SK-N-SH treated with all-trans-retinoic acid at 6 μM for 48 hours (cell line): Measurements from ENCODE around the gene SPATS2L.

Experiments
- ATAC-seq: fragments of 200-7000 bp; cut with Tn5 transposase; 3 replicates; pipeline ENCODE4 v1.9.1; 2020; ENCODE audit warnings: mild to moderate bottlenecking, moderate library complexity
- ARNTL ChIP-seq: fragments of 450-650 bp; formaldehyde crosslinking; IDR thresholded peaks from 2 replicates; pipeline ENCODE4 v1.5.0; 2020; ENCODE audit warnings: low read depth, mild to moderate bottlenecking, moderate library complexity, borderline replicate concordance
- CREB5 ChIP-seq: fragments of 250-450 bp; sonication (Bioruptor Pico); IDR thresholded peaks from 2 replicates; pipeline ENCODE4 v1.5.1; 2020; ENCODE audit warnings: low read depth, mild to moderate bottlenecking, moderate library complexity
- CSDC2 ChIP-seq: fragments of 250-450 bp; sonication (Bioruptor Pico); IDR thresholded peaks from 2 replicates; pipeline ENCODE4 v1.5.0; 2020; ENCODE audit warnings: mild to moderate bottlenecking, moderate library complexity
- CSRNP3 ChIP-seq: fragments of 250-450 bp; sonication (Bioruptor Pico); IDR thresholded peaks from 2 replicates; pipeline ENCODE4 v1.5.1; 2021; ENCODE audit warnings: mild to moderate bottlenecking, moderate library complexity
- ESRRG ChIP-seq: fragments of 250-450 bp; sonication (Bioruptor Pico); IDR thresholded peaks from 2 replicates; pipeline ENCODE4 v1.6.1; 2021; ENCODE audit warnings: mild to moderate bottlenecking
- GLIS3 ChIP-seq: fragments of 250-450 bp; sonication (Bioruptor Pico); IDR thresholded peaks from 2 replicates; pipeline ENCODE4 v1.5.0; 2020; ENCODE audit warnings: mild to moderate bottlenecking, moderate library complexity
- ISL1 ChIP-seq: fragments of 250-450 bp; sonication (Bioruptor Pico); IDR thresholded peaks from 2 replicates; pipeline ENCODE4 v2.1.2; 2022; ENCODE audit warnings: mild to moderate bottlenecking, moderate library complexity
- PATZ1 ChIP-seq: fragments of 250-450 bp; sonication (Bioruptor Pico); IDR thresholded peaks from 2 replicates; pipeline ENCODE4 v1.8.0; 2020; ENCODE audit warnings: mild to moderate bottlenecking, moderate library complexity, borderline replicate concordance
- POU6F1 ChIP-seq: fragments of 250-450 bp; sonication (Bioruptor Pico); IDR thresholded peaks from 2 replicates; pipeline ENCODE4 v1.8.0; 2021; ENCODE audit warnings: low read depth, mild to moderate bottlenecking, moderate library complexity, borderline replicate concordance
- PPARA ChIP-seq: fragments of 250-450 bp; sonication (Bioruptor Pico); IDR thresholded peaks from 2 replicates; pipeline ENCODE4 v1.5.0; 2020; ENCODE audit warnings: mild to moderate bottlenecking, borderline replicate concordance
- RARB ChIP-seq: fragments of 250-450 bp; sonication (Bioruptor Pico); IDR thresholded peaks from 2 replicates; pipeline ENCODE4 v1.8.0; 2021; ENCODE audit warnings: mild to moderate bottlenecking, moderate library complexity
- SNAI2 ChIP-seq: fragments of 250-450 bp; sonication (Bioruptor Pico); IDR thresholded peaks from 2 replicates; pipeline ENCODE4 v1.5.0; 2020; ENCODE audit warnings: mild to moderate bottlenecking, moderate library complexity
- TOX ChIP-seq: fragments of 250-450 bp; sonication (Bioruptor Pico); IDR thresholded peaks from 2 replicates; pipeline ENCODE4 v1.8.0; 2021; ENCODE audit warnings: mild to moderate bottlenecking, moderate library complexity, borderline replicate concordance
- TSHZ2 ChIP-seq: fragments of 250-450 bp; sonication (Bioruptor Pico); IDR thresholded peaks from 2 replicates; pipeline ENCODE4 v1.5.0; 2020; ENCODE audit warnings: mild to moderate bottlenecking, moderate library complexity
- ZC3H10 ChIP-seq: fragments of 250-450 bp; sonication (Bioruptor Pico); IDR thresholded peaks from 2 replicates; pipeline ENCODE4 v1.5.1; 2021; ENCODE audit warnings: mild to moderate bottlenecking, moderate library complexity
- ZFP3 ChIP-seq: fragments of 250-450 bp; sonication (Bioruptor Pico); IDR thresholded peaks from 2 replicates; pipeline ENCODE4 v1.5.0; 2020; ENCODE audit warnings: mild to moderate bottlenecking, moderate library complexity
- ZFP30 ChIP-seq: fragments of 450-650 bp; formaldehyde crosslinking; IDR thresholded peaks from 2 replicates; pipeline ENCODE4 v1.5.0; 2022; ENCODE audit warnings: mild to moderate bottlenecking, moderate library complexity
- ZNF565 ChIP-seq: fragments of 450-650 bp; formaldehyde crosslinking; conservative IDR thresholded peaks from 2 replicates; pipeline ENCODE4 v1.5.0; 2020; ENCODE audit warnings: low read depth, mild to moderate bottlenecking, moderate library complexity
- ZNF70 ChIP-seq: fragments of 450-650 bp; formaldehyde crosslinking; IDR thresholded peaks from 2 replicates; pipeline ENCODE4 v1.5.0; 2020; ENCODE audit warnings: mild to moderate bottlenecking, moderate library complexity

The SPATS2L gene

GRCh38 chr2:200496696-200497095 lies 190.2 kb downstream of the SPATS2L start:
- ATAC-seq: no peak
- TF ChIP-seq CSDC2 (CRISPR knock-in tag) (no peak), SNAI2 (no peak), ZFP3 (CRISPR knock-in tag) (no peak), GLIS3 (CRISPR knock-in tag) (no peak), TSHZ2 (CRISPR knock-in tag) (no peak), CREB5 (CRISPR knock-in tag) (no peak), ESRRG (CRISPR knock-in tag) (no peak), RARB (CRISPR knock-in tag) (no peak), ISL1 (CRISPR knock-in tag) (no peak), TOX (CRISPR knock-in tag) (no peak), CSRNP3 (no peak), ARNTL (CRISPR knock-in tag) (no peak), POU6F1 (CRISPR knock-in tag) (no peak), ZNF565 (no peak), ZC3H10 (no peak), ZFP30 (no peak), PATZ1 (CRISPR knock-in tag) (no peak)

GRCh38 chr2:200498402-200499162 lies 192.1 kb downstream of the SPATS2L start:
- no peak for TF ChIP-seq PATZ1 (CRISPR knock-in tag)
- no peak for TF ChIP-seq ZC3H10
- TF ChIP-seq, all 23 proteins: peak for 0
- no peak for ATAC-seq

GRCh38 chr2:200502196-200502595 lies 195.7 kb downstream of the SPATS2L start:
- ATAC-seq: no peak
- no peak for TF ChIP-seq ZFP30
- TF ChIP-seq ZNF70: no peak
- no peak for TF ChIP-seq POU6F1 (CRISPR knock-in tag)
- no peak for TF ChIP-seq CSDC2 (CRISPR knock-in tag)
- TF ChIP-seq PPARA: no peak
- no peak for TF ChIP-seq ZC3H10
- TF ChIP-seq, all 23 proteins: peak for 0
